Activated T-cell treated with anti-CD3 and anti-CD28 coated beads for 24 hours (primary cell): ENCODE measurements around the gene TPRKB.
"Not testable (repeated sequence)": the region's sequence is repeated elsewhere in the genome, so short reads cannot be mapped to it uniquely, and the experiment has no call there.

Experiments used
- DNase-seq: peaks from one replicate; pipeline ENCODE4 v3.0.0-alpha.2; 2020; ENCODE audit warnings: low read depth

The TPRKB gene

GRCh38 chr2:73736855-73737779 is at the start of gene TPRKB:
TSS of gene TPRKB (minus strand) at chr2:73737345. CDS start at chr2:73734569, 2,776 bp downstream.
- peak; percentile 94 for DNase-seq

- DNase-seq: not testable (repeated sequence)
Observed at GRCh38 chr2:73783883-73784282, 46.7 kb upstream of the TPRKB start, which contains the start of gene C2orf78. TSS of gene C2orf78 (plus strand) at chr2:73784183. CDS start at chr2:73784310, 127 bp downstream.

DNA sequence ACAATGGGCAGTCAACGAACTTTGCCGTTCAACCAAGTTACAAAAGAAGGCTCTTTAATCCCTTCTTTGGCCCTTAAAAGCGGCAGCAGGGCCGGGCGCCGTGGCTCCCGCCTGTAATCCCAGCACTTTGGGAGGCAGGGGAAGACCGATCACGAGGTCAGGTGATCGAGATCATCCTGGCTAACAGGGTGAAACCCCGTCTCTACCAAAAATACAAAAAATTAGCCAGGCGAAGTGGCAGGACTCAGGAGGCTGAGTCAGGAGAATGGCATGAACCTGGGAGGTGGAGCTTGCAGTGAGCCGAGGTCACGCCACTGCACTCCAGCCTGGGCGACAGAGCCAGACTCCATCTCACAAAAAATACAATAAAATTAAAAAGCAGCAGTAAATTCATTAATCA is 46.3 kb upstream of the TPRKB start:
- not testable (repeated sequence) for DNase-seq

DNA sequence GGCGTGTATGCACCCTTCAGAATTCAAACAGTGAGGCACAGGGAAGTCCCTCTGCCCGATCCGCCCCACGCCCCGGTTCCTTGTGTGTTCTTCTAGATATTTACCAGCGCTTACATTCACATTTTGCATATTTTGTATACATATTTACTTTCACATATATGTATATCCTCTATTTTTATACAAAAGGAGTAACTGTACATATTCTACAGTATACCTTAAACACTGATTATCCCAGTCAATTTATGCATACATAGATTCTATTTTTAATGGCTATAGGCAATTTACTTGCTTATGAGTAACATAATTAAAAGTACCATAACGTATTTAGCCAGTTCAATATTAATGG is 43.1 kb upstream of the TPRKB start:
- DNase-seq: no peak

GRCh38 chr2:73779467-73780236 is 42.5 kb upstream of the TPRKB start, which contains the start of gene DUSP11:
TSS of gene DUSP11 (minus strand) at chr2:73780103. CDS start at chr2:73779974, 129 bp downstream.
- DNase-seq: peak; percentile 95

- DNase-seq: not testable (repeated sequence)
Observed at GRCh38 chr2:73778867-73779466, 41.8 kb upstream of the TPRKB start.

DNA sequence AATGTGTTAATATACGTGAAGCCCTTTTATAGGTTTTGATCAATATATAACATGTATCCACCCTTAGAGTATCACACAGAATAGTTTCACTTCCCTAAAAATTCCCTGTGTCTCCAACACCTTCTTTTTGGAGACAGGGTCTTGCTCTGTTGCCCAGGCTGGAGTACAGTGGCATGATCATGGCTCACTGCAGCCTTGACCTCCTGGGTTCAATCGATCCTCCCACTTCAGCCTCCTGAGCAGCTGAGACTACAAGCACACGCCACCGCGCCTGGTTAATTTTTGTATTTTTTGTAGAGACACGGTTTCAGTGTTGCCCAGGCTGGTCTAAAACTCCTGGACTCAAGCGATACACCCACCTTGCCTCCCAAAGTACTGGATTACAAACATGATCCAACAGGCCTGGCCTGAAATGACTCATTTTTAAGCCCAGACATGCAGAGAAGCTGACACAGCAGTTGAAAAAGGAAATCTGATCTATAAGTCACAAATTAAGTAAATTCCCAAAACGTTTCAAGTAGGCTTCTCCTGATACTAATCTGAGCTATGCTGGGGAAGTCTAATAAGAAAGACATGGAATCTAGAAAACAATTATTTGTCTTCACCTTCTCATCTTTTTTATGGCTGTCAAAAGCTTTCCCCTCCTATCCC is 39.8 kb upstream of the TPRKB start:
- DNase-seq: no peak

DNA sequence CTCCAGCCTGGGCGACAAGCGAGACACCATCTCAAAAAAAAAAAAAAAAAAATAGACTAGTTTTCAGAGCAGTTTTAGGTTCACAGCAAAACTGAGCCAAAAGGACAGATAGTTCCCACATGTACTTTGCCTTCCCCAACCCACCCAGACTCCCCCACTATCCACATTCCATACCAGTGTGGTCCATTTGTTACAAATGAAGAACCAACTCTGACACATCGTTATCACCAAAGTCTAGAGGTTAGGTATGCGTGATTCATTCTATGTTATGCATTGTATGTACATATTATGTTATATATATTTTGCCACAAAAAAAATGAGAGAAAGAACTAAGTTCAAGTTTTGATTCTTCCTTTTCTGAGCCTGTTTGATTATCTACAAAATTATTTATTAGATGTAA is 39.2 kb upstream of the TPRKB start:
- no peak for DNase-seq

DNA sequence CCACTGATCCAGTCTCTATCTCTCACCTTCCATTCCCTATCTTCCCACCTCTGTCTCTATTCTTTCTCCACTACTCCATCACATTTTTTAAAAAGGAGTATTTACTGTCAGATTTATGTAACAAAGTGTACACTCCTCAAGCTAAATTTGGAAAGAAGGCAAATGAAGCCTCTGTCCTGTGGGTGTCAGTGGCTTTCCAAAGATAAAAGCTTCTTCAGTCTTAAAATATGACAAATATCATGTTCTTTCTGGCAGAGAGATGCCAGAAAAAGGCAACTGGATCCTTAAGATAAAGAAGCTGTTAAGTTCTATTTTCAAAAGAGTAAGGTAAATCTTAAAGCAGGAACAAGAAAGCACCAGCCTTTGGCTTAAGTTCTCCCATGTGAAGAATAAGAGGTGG is 35.7 kb upstream of the TPRKB start:
- no peak for DNase-seq

DNA sequence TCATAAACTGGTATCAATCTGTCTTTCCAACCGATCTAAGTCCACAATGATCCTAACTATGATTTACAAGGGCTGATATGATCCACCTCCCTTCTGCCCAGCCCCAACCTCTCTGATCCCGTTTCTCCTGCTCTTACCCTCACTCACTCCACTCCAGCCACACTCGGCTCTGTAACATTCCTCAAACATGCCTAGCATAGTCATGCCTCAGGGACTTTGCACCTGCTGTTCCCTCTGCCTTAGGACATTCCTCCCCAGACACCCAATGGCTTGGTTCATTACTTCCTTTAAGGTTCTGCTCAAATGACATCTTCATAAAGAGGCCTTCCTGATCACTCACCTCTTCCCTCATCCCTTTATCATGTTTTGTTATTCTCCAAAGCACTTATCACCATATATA is 33.6 kb upstream of the TPRKB start:
- DNase-seq: no peak

GRCh38 chr2:73766994-73767393 is 29.8 kb upstream of the TPRKB start:
- no peak for DNase-seq

- DNase-seq: no peak
Observed at GRCh38 chr2:73766349-73766748, 29.2 kb upstream of the TPRKB start.

GRCh38 chr2:73764945-73765344 is 27.8 kb upstream of the TPRKB start:
- DNase-seq: no peak

GRCh38 chr2:73762571-73762970 is 25.4 kb upstream of the TPRKB start:
- no peak for DNase-seq

DNA sequence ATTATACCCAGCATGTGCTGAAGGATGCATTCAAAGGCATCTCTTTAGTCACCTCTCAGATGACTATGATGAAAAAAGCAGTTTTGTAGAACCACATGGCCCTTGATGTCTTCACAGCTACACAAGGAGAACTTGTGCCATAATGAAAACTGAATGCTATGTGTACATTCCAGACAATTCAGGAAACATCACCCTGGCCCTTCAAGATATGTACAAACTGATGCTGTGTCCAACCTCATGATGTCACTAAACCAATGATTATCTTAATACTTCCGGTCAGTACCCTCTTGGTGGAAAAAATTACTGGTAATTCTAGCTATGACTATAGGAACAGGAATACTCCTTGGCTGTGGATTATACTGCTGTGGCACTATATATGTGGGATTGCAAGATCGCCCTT is 22.8 kb upstream of the TPRKB start:
- DNase-seq: no peak

GRCh38 chr2:73759285-73759764 is 22.2 kb upstream of the TPRKB start:
- DNase-seq: no peak

- DNase-seq: not testable (repeated sequence)
Observed at GRCh38 chr2:73754332-73754731, 17.2 kb upstream of the TPRKB start.

DNA sequence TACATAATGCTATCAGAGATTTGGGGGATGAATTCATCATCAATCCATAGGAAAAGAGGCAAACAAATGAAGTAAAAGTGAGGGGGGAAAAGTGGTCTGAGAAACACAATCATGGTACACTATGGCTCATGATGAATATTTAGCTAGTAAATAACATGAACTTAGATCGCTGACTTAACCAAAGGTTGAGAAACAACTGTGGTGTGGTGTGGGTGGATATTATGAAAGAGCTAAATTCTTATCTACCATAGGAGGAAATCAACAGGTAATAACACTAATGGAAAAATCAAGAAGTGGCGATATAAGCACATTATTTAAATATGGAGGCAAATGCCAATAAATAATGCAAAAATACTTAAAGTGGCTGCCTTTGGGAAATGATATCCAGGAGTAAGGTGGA is 12.2 kb upstream of the TPRKB start:
- DNase-seq: no peak

- DNase-seq: no peak
Observed at GRCh38 chr2:73746877-73747208, 9.7 kb upstream of the TPRKB start.

DNA sequence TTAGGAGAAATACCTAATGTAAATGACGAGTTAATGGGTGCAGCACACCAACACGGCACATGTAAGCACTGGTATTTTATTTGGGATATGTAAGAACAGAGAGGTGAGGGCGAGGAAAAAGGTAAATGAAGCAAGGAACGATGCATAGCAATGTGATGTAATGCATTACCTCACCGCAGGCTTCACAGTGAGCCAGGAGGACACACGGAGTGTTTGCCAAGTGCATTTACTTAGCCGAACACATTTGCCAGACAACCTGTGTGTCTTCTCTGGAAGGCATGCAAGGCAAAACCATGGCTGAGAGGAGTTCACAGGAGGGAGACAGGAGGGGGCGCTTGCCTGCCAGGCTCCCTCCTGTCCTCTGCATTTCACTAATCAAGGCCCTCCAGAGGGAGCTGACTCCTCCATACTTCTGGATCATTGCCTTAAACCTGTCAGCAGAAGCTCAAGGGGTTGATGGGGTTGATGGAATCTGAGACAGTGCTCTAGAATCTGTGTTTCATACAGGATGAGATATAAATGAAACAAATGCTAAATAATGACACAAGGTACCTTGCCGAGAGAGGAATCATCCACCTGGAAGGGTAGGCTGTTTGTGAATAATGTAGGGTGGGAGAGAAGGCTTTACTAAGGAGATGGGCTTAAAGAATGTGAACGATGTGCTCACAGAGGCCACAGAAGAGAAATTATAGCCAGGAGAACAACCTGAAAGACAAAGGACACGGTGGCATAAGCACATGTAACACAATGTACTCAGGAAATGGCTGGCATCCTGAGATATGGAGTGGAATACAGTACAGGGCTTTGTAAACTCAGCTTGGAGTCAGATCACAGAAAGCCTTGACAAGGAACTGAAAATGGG is 9.1 kb upstream of the TPRKB start:
- DNase-seq: no peak

DNA sequence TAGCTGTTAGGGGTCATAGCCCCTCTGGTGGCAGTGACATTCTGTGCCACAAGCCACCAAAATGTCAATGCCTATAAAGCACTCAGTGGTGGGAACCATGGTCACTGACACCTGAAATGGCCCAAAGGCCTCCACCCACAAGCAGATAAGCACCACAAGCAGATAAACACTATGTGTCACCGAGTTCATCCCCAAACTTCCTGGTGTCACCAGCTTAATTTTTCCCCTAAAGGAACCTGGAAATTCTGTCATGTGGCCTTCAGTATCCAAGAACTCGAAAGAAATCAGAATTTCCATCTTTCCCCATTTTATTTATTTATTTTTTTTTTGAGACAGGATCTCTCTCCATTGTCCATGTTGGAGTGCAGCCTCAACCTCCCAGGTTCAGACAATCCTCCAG is 3.6 kb upstream of the TPRKB start:
- DNase-seq: no peak
